ENCODE data around the gene RPS4Y2.

DNA sequence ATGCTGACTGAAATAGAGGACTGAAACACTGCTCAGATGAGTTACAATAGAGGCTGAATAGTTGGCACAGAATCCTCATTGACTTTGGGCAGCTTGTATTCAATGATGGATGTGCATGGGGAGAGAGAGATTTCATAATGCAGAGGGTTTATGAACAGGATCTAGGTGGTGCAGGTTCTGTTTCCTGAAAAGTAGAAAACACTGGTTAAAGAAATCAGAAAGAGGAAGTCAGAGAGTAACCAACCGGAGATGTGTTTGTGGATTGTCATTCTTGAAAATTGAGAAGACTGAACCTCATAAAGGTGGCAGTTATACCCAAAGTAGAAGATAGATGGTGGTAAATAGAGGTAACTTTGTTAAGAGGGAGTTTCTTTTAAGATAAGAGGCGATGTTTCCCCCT, 8.0 kb downstream of the RPS4Y2 start:
- TF ChIP-seq POLR2A (IDR thresholded peaks at IDR 0.05): no peak
- TF ChIP-seq, protein P1, sequence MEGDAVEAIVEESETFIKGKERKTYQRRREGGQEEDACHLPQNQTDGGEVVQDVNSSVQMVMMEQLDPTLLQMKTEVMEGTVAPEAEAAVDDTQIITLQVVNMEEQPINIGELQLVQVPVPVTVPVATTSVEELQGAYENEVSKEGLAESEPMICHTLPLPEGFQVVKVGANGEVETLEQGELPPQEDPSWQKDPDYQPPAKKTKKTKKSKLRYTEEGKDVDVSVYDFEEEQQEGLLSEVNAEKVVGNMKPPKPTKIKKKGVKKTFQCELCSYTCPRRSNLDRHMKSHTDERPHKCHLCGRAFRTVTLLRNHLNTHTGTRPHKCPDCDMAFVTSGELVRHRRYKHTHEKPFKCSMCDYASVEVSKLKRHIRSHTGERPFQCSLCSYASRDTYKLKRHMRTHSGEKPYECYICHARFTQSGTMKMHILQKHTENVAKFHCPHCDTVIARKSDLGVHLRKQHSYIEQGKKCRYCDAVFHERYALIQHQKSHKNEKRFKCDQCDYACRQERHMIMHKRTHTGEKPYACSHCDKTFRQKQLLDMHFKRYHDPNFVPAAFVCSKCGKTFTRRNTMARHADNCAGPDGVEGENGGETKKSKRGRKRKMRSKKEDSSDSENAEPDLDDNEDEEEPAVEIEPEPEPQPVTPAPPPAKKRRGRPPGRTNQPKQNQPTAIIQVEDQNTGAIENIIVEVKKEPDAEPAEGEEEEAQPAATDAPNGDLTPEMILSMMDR (IDR thresholded peaks at IDR 0.05): no peak

Data from body of pancreas (tissue), 4 donors.